ENCODE measurements around the gene BRSK2.

The BRSK2 gene

DNA sequence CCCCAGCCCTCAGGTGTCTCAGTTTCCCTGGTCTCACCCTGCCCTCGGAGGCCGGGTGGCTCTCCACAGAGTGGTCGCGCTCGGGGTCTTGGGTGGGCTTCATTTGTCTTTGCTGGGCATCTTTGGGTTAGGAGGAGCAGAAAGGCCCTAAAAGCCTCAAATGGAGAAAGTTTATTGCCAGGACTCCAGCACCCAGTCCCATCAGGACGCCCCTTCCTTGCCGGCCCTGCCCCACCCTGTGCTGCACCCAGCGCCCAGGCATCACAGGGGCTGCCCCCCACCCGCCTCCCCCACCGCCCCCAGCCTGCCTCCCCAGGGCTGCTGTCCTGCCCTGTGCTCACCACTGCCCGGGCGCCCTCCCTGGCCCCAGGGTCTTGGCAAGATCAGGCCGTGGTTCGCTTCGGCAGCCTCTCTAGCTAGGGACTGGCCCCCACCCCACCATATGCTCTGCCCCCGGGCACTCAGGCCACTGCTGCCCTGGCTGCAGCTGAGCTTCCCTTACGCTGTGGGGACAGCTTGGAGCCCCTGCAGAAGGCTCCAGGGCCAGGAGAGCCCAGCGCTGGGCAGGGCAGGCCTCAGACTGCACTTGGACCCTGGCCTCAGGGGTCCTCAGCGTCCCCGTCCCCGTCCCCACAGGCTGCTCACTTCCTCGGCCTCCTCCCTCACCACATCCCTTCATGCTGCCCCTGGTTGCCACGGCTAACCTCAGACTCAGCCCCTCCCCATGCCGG lies 65.5 kb downstream of the BRSK2 start:
- DNase-seq = no peak

DNA sequence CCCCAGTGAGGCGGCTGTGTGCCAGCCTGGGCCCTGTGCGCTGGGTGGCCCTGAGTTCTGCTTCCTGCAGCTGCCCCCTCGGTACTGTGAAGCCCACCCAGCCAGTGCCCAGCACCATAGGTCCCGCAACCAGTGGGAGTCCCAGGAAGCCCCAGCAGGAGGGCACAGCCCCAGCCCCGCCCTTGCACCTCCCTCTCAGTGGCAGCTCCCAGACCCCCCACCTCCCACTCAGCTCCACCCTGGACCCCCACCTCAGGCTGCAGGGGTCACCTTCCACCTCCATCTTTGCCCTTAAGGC lies 66.0 kb downstream of the BRSK2 start:
- no peak for DNase-seq

DNA sequence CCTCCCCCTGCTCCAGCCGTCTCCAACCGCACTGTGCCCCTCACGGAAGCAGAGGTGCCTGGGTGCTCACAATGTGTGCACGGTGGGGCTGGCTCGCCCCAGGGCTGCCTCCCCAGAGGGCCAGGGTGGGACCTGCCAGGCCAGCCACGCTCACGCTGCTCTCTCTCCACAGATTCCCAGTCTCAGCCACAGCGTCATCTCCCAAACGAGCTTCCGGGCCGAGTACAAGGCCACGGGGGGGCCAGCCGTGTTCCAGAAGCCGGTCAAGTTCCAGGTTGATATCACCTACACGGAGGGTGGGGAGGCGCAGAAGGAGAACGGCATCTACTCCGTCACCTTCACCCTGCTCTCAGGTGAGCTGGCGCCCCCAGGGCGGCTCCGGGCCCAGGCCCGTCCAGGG lies 66.4 kb downstream of the BRSK2 start:
- no peak for DNase-seq

DNA sequence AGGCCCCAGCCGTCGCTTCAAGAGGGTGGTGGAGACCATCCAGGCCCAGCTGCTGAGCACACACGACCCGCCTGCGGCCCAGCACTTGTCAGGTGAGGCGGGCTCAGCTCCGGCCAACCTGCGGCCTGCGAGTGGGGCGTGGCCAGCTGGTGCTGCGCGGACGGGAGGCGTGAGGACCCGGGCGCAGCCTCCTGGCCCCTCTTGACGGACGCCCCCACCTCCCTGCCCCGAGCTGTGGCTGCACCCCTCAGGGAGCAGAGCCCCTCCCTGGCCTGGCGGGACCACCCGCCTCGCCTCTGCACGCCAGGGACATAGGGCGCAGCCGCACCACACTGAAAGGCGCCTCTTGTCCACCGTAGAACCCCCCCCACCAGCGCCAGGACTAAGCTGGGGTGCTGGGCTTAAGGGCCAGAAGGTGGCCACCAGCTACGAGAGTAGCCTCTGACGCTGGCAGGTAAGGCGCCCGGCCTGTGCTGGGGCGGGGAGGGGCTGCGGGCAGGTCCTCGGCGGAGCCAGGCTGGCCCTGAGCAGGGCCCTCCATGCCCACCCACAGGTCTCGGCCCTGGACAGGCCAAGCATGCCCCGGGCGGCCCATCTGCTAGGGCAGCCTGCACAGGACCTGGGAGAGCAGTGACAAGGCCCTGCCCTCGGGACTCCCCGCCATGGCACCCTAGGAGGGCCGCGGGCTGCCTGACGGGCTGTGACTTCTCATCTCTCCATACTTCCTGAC lies 67.0 kb downstream of the BRSK2 start:
- no peak for DNase-seq

DNA sequence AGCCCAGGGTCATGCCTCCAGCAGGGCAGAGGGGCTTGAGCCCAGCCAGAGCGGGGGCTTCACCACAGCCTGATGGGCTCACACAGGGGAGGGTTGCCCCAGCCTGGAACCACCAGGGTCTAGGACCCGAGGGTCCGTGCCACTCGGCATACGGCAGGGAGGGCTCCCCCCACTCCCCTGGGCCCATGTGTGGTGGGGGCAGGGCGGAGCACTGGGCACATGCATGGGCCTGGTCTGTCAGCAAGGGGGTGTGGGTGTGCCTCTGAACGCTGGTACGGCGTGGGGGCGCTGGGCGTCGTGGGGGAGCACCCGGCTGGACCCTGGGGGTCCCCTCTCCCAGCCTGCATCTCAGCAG lies 67.6 kb downstream of the BRSK2 start:
- no peak for DNase-seq

DNA sequence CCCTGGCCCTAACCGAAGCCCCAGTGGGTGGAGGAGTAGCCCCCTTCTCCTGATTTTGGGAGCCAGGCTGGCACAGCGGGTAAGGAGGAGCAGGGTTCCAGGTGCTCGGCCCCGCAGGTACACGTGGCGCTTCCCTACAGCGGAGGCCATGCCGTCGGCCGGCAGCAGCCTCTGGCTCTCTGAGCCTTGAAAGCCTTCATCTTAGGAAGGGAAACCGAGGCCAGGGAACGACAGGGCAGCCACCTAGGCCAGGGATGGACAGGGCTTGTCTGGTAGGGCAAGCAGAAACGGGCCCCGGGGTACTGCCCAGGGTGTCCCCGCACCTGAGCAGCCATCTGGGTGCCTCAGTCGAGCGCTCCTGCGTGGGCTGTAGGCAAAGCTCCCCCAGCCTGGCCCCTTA lies 68.1 kb downstream of the BRSK2 start:
- no peak for DNase-seq

DNA sequence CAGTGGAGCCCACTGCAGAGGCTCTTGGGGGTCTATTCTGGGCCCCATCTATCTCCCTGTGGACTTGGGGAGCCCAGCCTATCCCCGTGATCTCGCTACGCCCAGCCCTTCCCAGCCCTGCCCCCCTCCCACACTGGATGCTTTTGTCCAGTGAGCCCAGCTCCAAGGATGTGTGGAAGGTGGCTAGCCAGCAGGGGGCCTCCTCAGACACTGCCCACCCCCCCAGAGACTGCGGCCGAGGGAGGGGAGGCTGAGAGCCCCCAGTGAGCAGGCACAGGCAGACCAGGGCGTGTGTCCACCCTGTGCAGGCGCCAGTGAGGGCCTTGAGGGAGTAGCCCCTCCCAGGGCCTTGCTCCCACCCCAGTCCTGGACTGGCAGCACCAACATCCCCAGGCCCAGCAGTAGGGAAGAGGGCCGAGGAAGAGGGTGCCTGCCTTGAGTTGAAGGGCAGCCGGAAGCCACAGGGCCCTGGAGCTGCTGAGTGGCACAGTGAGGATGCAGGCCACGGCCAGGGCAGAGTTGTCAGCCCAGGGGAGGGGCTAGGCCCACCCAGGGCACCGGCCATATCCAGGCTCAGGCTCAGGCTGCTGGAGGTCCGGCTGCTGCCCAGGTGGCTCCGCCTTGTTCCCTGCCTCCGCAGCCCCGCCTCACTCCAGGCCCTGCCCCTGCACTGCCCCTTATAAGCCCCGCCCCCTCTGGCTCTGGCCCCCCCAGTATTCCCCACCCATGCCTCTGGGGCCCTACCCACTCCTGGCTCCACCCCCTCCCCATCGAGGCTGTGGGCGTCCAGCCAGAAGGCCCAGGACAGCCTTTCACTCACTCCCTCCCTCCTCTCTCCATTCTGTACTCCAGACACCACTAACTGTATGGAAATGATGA lies 68.8 kb downstream of the BRSK2 start:
- DNase-seq = peak; percentile 91

DNA sequence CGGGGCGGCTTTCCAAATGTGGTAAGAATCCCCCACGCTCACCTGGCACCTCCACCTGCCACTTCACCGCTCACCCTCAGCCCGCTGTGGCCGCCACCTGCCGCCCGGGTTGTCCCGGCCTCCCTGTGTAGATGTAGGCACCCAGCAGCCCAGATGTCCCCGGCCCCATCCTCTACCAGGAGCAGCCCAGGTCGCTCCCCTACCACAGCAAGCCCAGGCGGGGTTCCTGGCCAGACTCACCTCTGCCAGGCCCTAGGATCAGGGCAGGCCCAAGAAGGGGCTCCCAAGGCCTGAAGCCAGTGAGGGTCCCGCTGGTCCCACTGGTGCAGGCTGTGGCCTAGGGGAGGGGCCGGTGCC lies 69.5 kb downstream of the BRSK2 start:
- no peak for DNase-seq

DNA sequence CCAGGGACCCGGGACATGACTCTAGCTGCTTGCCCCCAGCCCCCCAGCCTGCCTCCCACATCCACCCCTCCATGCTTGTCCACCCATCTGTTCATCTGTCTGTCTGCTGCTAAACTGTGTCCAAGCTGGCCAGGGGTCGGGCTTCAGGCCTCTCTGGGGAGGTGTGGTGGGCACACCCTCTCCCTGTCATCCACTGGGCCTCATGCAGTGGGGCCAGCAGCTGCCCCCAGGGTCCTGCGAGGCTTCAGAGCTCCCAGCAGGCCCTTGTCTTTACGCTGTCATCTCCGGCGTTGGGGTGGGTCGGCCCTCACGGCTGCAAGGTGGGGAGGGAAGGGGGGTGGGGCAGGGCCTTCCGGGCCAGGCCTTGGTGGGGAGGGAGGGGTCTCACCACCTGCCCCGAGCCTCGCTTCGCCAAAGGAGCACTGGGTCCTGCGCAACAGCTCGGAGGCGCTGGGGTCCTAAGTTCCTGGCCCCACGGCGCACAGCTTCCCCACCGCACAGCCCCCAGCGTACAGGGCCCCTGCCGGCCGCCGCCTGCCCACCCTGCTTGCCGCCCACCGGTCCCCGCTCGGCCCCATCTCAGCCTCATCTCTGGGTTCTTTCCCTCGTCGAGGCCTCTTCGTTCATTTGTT lies 70.1 kb downstream of the BRSK2 start:
- DNase-seq = no peak

DNA sequence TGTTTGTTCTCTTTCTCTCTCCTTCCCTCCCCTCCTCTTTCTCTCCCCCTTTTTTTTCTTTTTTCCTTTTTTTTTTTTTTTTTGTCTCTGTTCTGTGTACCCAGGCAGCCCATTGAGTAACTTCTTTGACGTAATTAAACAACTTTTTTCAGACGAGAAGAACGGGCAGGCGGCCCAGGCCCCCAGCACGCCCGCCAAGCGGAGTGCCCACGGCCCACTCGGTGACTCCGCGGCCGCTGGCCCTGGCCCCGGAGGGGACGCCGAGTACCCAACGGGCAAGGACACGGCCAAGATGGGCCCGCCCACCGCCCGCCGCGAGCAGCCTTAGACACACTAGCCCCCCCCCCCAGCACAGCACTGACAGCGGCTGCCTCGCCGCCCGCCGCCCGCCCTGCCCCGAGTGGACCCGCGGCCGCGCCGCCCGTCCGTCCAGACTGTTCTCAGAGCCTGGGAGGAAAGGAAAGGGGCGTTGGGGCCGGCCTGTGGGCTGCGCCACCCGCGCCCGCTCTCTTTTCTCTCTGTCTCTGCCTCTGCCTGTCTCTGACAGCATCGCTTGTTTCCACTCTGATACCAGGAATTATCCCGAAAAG lies 70.8 kb downstream of the BRSK2 start:
- no peak for DNase-seq

DNA sequence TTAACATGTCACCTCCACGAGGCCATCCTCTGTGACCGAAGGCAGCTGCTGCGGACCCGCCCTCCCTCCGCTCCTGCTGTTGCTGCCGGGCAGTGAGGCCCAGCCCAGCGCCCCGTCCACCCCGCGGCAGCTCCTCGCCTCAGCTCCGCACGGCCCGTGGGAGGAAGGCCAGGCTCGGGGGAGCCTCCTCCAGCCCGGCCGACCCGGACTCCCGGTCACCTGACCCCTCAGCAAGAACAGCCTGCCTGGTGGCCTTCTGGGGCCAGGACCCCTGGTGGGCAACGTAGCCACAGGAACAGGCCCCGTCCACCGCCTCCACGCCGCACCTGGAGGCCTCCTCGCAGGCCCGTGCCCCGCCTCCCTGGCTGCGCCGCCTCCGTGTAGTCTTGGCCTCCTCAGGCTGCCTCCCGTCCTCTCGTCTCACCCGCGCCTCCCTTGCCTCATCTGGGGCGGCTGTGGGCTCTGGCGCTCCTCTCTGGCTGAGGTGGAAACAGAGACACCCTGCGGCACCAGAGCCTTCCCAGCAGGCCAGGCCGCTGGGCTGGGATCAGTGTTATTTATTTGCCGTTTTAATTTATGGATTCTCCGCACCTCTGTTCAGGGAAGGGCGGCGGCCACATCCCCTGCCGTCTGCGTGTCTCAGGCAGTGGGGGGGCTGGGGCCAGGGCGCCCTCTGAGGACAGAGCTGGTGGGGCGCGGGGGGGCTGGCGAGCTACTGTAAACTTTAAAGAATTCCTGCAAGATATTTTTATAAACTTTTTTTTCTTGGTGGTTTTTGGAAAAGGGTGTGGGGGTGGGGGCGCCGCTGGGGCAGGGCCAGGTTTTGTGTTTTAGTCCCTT lies 71.5 kb downstream of the BRSK2 start:
- no peak for DNase-seq

DNA sequence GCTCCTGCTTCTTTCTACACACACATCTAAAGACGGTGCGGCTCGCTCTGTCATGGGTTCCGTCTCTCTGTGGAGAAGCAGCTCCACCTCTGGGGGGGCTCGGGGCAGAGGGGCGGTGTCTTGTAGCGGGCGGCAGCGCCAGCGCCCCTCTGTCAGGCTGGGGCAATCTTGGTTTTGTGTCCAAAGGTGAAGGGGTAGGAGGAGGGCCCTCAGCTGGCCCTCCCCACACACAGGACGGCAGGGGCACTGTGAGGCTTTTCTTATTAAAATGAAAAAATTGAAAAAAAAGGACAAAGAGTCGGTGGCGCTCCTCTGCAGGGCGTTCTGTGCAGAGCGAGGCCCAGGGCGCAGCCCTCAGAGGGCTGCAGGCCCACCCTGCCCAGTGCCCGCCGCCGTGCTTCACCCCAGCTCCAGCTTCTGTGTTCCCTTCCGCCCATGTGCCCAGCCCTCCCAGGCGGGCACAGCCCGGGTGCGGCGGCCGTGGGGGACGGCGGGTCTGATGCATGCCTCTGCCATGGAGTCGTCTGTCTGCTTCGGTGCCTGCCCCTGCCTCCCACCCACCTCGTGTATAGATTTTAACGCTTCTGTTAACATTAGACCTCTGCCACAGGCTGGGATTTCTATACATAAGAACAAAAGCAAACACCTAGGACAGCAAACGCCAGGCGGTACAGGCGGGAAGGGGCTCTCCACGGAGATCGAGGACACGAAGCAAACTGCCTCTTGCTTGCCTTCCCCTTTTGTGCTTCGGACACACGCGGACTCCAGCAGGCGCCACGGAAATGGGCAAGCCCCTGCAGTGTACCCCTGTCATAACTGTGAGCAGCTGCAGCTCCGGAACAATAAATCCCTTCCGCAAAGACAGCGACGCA lies 72.3 kb downstream of the BRSK2 start:
- no peak for DNase-seq

DNA sequence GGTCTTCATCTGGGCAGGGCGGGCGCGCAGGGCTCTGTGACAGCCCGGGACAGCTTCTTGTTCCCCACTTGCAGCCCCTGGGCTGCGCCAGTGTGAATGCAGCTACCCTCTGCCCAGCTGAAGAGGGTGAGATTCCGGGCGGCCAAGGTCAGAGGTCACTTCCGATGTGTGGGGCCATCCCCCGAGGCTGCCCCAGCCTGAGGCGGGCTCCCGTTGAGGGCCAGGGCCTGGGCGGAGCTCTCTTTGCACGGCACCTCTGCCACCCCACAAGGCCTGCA lies 72.9 kb downstream of the BRSK2 start:
- DNase-seq = no peak

DNA sequence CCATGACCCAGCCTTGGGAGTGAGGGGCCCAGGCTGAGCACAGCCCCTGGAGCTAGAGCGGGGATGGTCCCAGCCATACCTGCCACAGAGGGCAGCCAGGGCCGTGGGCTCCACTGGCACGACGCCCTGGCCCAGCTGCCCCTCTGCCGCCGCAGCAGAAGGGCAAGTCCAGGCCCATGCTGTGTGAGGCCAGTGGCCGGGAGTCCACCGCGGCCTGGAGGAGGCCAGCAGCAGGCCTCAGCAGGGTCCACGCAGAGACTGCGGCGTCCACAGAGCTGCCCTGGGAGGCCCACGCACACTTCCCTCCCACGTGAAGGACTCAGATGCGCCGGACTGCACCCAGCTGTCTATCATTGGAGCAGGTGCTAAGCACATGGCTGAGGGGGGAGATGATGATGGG lies 73.3 kb downstream of the BRSK2 start:
- DNase-seq = no peak

DNA sequence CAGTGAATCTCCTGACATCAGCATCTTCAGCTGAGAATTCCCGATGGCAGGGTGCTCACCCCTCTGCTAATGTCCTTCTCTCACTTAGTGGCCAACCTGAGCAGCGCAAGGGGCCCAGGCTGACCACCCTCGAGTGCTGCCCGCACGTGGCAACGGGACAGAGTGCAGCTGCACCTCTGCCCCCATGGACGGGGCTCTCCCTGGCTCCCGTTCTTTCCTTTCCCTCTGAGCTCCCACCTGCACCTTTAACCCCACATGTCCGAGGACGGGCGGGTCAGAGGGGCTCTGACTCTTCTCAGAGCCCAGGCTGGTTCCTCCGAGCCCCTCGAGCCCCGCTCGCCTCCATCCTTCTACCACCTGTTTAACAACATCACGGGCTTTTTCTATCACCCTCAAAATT lies 77.0 kb downstream of the BRSK2 start:
- no peak for DNase-seq

DNA sequence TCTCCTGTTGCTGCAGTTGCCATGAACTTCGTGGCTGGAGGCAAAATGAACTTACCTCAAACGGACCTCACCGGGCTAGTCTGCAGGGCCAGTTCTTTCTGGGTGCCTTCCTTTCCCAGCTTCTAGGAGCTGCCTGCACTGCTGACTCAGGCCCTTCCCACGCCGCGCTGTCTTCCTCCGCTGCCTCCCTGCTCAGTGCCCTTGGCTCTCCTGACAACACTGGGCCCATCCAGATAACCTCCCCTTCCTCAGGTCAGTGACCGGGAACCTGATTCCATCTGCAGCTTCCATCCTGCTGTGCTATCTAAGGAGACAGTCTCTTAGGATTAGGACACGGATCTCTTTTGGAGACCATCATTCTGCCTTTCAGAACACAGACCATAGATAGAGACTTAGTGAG lies 77.5 kb downstream of the BRSK2 start:
- no peak for DNase-seq

DNA sequence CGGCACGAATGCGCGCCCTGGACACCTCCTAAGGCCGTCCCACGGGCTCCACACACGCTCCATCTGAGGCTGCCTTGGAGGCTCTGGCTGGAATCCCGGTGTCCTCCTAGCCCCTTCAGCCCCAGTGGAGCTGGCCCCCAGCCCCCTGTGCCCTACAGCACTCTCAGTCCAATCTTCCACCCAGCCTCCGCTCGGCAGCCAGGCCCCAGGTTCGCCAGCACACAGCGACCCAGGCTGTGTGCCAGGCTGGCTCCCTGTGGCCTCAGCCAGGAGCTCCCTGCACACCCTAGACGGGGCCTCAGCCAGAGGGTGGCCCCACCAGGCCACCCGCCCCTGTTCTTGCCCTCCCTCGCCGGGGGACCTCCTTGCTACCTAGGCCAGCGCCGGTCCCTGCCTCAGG lies 78.3 kb downstream of the BRSK2 start:
- DNase-seq = no peak

DNA sequence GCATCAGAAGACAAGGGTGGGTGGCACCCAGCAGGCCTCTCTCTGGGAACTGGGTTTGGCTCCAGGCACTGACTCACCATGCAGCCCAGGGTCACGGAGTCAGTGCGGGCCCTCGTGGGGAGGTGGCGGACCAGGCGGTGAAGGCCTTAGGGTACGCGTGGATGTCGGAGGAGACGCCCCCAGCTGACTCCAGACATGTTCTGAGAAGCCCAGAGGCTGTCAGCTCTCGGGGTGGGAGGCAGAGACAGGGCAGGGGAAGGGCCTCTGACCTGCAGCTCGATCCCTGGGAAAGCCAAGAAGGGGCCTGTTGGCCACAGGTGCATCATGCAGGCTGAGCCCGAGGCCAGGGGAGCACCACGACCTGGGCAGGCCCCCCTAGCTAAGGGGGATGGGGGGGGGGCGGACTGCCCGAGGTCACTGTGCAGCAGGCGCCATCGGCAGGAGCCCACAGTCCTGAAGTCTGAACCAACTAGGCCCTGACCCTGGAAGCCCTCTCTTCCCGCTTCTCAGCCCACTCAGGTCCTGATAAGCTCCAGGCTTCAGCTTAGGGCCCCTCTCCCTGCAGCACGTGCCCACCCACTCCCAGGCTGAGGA lies 78.8 kb downstream of the BRSK2 start:
- DNase-seq = no peak

DNA sequence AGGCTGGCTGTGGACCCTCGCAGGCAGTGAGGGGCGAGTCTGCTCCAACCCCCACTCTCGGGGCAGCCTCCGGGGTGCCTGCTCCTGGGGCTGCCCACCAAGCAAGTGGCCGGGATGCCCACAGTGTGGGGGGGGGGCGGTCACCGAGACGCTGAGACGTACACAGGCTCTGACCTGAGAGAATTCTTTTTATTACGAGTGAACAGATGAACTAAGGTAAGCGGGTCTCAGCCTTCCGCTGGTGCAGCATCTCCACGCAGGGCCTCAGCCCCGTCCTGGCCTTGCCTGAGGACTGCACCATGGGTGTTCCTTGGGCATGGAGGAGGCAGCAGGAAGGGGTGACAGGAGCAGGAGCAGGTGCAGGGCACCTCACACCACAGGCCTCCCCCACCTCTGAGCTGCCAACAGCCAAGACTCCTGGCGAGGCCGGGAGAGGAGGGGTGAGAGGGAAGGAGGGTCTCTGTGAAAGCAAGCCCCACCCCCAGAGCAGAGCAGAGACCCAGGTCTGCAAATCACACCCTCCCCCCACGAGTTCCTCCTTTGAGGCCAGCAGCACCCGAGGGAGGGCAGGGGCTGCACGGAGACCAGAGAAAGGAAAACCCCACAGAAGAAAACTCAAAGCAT lies 79.7 kb downstream of the BRSK2 start:
- DNase-seq = no peak

DNA sequence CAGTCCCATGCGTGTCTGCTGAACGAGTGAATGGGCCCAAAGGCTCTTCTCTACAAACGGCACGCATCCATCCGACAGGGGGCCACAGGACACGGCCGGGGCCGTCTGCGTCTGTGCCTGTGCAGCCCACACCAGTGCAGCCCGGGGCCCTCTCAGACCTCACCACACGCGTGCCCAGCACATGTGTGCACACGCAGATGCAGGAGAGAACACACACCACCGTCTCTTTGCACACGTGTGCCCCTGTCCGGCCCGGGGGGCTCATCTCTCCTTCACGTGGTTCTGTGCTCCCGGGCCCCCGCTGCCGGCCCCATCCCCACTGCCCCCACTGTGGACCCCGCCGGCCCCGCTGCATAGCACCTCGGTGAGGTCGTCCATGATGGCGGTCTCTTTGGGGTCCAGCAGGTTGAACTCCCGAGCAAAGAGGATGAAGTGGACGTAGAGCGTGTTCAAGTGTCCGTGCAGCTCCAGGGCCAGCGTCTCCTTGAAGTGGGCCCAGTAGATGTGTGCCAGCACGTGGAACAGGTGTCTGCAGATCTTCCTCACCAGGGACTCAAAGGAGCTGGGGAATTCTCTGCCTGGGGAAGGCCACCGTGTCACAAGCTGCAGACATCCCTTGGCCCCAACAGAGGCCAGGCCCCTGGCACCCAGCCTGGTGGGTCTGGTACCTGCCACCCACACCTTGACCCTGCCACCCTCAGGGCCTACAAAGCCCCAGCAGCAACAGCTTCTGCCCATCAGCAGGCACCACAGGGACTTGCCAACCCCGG lies 80.4 kb downstream of the BRSK2 start:
- no peak for DNase-seq

Measured in NCI-H526 treated with DMSO at 0.1 percent for 48 hours (cell line).